Suppressor macrophage treated with lipopolysaccharide for 1 hour (primary cell): Measurements from ENCODE around the gene IFNA21.
"Not testable (repeated sequence)": the region's sequence is repeated elsewhere in the genome, so short reads cannot be mapped to it uniquely, and the experiment has no call there.

ENCODE experiments used
- DNase-seq, 3 donors: peaks; one replicate each; pipeline ENCODE4 v3.0.0-alpha.2; 2020 to 2022

Gene IFNA21

GRCh38 chr9:21166560-21166959 lies at the start of gene IFNA21:
IFNA21 (minus strand) TSS chr9:21166660; CDS start chr9:21166612, 48 bp downstream.
- DNase-seq, result not testable (repeated sequence)

GRCh38 chr9:21213411-21214326 lies 47.2 kb upstream of the IFNA21 start:
- peak; percentile 39 to 61 (median 54) for DNase-seq

GRCh38 chr9:21212160-21212559 lies 45.7 kb upstream of the IFNA21 start:
- not testable (repeated sequence) for DNase-seq

- not testable (repeated sequence) for DNase-seq
Measured at GRCh38 chr9:21210782-21211181, 44.3 kb upstream of the IFNA21 start.

- no peak for DNase-seq
Measured at GRCh38 chr9:21210311-21210710, 43.9 kb upstream of the IFNA21 start.

GRCh38 chr9:21207043-21207442 lies 40.6 kb upstream of the IFNA21 start, which contains the start of gene IFNA10:
IFNA10 (minus strand) TSS chr9:21207143; CDS start chr9:21207097, 46 bp downstream.
- not testable (repeated sequence) for DNase-seq

- DNase-seq, result no peak
Measured at GRCh38 chr9:21205204-21205603, 38.7 kb upstream of the IFNA21 start.

GRCh38 chr9:21202105-21202504 lies 35.6 kb upstream of the IFNA21 start, which contains the start of gene IFNA7:
IFNA7 (minus strand) TSS chr9:21202205; CDS start chr9:21202165, 40 bp downstream.
- DNase-seq, result not testable (repeated sequence)

- peak; percentile 51 to 71 (median 68) for DNase-seq
Measured at GRCh38 chr9:21194867-21195776, 28.7 kb upstream of the IFNA21 start.

- DNase-seq, result not testable (repeated sequence)
Measured at GRCh38 chr9:21187487-21187886, 21.0 kb upstream of the IFNA21 start, which contains the start of gene IFNA4. IFNA4 (minus strand) TSS chr9:21187587; CDS start chr9:21187531, 56 bp downstream.

GRCh38 chr9:21182810-21183736 lies 16.6 kb upstream of the IFNA21 start:
- peak; percentile 61 to 73 (median 68) for DNase-seq

GRCh38 chr9:21174671-21175070 lies 8.2 kb upstream of the IFNA21 start:
- DNase-seq, result no peak

GRCh38 chr9:21172156-21172555 lies 5.7 kb upstream of the IFNA21 start:
- DNase-seq, result no peak

GRCh38 chr9:21171351-21171750 lies 4.9 kb upstream of the IFNA21 start:
- DNase-seq, result no peak

GRCh38 chr9:21165516-21165915 lies 944 bp downstream of the IFNA21 start:
- DNase-seq, result no peak

- peak; percentile 22 to 64 (median 50) for DNase-seq
Measured at GRCh38 chr9:21160178-21160577, 6.3 kb downstream of the IFNA21 start.

- DNase-seq, result peak in 1 of 3 donors; percentile 16
Measured at GRCh38 chr9:21155501-21155900, 11.0 kb downstream of the IFNA21 start.

- DNase-seq, result peak; percentile 29 to 47 (median 37)
Measured at GRCh38 chr9:21154018-21154608, 12.3 kb downstream of the IFNA21 start.

- peak; percentile 35 to 66 (median 58) for DNase-seq
Measured at GRCh38 chr9:21153336-21154017, 13.0 kb downstream of the IFNA21 start.

- peak; percentile 12 to 36 (median 33) for DNase-seq
Measured at GRCh38 chr9:21144603-21145002, 21.9 kb downstream of the IFNA21 start.
